HG03558 (cell line): ENCODE results near the gene VLDLR.

ENCODE experiments used
- ATAC-seq: cut with Tn5 transposase; IDR thresholded peaks from one replicate; pipeline ENCODE4 v1.9.1; 2021; ENCODE audit warnings: moderate number of reproducible peaks; ENCODE audit not compliant: unreplicated experiment; ENCODE audit errors: extremely low read depth

Gene VLDLR

DNA sequence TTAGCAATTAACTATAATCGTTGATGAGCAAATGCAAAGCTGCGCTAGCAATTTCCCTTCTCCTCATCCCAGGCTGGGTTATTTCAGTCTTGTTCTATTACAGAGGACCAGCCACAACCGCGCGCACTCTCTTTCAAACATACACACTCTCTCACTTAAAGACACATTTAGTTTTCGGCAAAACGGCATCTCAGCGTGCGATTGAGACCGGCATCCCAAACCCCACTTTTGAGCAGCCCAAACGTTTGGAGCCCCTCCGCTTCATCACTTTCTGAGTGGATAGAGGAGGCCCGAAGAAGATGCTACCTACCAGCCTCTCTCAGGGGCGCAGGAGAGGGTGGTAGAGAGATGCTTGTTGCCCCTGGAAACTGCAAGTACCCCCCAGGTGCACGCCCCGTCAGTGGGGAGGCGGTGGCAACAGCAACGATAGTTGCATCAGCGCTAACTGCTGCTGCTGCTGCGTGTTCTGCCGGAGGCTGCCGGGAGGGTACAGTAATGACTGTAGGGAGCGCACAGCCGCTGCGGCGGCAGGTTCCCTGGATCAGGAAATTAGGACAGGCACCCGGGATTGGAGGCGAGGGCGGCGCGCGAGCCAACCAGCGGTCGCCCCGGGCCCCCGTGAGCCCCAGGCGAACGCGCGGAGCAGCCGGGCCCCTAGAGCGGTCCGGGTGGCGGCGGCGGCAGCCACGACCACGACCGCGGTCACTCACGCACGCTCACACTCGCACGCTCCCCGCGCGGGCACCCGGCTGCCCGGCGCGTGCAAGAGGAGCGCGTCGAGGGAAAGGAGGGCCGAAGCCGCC is 467 bp upstream of the VLDLR start:
- ATAC-seq = no peak

DNA sequence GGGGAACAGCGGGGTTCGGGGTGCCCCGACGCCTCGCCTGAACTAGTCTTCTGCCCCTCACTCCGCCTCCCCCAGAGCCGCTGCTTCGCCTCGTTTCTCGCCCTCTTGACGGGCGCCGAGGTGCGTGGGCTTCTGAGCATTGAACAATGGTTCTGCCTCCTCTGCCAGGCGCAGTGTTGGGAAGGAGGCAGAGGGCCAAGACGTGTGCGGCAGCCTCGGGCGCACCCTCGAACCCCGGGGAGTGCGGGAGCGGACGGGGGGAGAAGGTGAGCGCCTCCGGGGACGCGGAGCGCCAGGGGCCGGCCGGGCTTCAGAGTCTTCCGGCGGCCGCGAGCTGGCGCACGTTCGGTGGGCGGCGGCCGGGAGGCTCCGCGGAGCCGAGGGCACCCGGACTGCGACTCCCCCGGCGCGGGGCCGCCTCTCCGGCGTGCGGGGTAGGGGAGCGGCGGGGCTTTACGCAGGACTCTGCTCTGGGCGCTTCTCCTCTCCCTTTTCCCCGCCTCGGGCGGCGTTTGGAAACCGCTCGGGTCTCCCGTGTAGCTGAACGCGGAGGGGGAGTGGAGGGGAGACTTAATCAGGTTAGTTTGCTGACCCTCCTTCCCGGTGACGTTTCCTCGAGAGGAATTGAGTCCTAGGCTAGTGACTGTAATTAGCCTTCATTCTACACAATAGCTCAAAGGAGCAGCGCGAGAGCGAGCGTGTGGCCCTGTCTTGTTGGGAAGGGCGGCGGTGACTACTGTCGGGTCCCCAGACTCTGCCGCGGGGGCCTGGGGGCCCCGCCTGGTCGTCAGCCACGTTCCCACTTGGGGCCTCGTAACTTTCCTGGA is 1.1 kb downstream of the VLDLR start:
- no peak for ATAC-seq

DNA sequence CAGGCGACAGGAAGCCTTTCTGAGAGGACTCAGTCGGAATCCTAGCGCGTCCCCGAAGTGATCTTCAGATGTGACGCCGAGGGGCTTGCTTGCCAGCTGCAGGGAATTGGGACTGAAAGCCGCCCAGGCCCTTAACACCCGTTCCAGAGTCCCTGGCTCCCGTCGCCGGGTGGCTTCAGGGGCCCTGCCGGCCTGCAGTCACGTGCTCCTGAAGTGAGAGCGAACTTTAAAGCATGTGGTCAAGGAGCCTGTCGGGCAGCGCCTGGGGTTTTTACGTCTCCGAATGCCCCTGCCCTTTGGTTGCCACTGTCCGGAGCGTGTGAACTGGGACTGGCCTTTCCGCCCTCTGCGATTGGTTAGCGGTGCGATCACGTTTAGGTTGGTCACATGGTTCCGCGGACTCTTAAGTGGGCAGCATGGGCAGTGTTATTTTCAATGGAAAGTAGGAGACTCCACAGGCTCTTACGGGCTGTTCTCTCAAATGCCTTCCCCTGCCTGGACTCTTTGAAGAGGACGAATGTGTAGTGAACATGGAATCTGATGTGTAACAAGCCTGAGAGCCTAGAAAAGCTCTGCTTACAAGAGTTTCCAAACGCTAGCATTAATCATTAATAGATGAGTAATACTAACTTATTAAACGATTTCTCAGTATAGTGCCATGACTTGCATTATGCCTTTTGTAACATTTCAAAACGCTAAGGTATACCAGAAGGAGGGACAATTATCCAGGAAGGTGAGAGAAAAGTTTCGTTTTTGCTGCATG is 1.9 kb downstream of the VLDLR start:
- no peak for ATAC-seq

DNA sequence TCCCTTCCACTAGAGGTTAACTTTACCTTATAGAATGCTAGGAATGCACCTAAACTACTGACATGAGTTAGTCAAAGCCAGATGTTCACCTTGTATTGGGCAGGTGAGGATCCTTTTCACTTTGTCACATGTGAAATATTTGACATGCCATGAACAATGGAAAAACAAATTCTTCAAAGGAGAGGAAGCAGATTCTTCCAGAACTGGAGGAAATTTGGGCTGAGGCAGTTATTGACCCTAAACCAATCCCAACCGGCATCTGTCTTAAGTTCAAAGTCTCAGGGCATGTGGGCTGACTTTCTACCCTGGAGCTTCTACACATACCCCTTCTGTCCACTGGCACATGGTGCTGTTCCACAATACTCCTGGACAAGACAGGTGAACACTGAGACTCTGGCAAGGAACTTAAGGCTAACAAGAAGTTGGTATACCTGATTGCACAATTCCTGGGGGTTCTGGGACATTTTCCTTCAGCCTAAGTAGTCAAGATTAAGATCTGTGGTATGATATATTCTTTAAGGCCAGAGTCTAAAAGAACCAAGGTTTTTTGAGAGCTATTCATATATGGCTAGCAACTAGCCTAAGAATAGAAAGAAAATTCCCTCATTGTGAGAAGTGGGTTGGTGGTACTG is 2.6 kb downstream of the VLDLR start:
- no peak for ATAC-seq

DNA sequence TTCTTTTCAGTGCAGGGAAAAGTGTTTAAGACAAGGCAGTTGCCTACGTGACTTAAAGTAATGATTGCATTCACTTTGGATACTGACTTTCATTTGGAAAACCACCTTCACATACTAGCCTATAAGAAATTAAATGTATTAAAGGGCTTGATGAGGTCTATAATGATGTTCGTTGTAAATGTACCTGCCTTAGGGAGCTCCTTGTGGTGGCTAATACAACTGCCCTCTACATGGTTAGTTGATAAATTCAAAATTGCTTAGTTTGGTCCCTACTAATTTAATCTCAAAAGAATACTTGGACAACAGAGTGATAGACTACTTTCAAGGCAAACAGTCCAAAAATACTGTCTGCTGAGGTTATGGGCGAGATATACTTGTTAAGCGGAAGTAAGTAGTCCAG is 3.8 kb downstream of the VLDLR start:
- no peak for ATAC-seq

DNA sequence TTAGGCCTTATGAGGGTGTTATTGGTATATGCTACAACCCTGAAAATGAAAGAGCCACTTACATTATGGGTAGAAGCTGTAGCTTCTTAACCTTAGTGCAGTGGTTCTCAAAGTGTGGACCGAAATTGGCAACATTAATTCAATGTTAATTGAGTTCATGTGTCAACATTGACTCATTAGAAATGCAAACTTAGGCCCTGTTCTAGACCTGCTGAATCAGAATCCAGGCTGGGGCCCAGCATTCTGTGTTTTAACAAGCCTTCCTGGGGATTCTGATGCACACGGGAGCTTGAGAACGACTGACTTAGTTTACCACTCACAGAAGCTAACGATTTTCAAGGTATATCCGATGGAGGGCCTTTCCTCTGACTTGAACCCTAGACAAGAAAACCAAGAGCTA is 7.3 kb downstream of the VLDLR start:
- no peak for ATAC-seq

DNA sequence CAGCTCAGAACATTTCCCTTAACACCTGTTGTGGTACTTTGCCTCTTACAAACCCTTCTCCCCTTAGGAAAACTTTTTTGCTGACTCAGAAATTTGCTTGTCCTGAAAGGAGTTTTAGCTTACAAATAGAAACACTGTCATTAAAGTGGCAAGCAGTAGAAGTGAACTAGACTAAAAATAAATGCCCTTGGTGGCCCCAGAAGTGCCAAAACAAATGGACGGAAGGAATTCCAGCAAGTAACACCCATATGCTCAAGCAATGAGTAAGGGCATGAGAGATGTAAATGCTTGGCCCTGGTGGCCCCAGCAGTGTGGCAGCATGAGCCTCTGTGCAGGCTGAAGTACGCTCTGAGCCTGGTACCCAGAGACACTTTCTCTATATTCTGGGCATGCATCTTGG is 8.6 kb downstream of the VLDLR start:
- no peak for ATAC-seq

DNA sequence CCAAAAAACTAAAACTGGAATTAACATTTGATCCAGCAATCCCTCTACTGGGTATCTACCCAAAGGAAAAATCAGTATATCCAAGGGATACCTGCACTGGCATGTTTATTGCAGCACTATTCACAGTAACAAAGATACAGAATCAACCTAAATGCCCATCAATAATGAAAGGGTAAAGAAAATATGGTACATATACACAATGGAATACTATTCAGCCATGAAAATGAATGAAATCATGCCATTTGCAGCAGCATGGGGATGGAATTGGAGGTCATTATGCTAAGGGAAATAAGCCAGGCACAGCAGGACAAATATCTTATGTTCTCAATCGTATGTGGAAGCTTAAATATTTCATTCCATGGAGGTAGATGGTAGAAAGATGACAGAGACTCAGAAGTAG is 9.7 kb downstream of the VLDLR start:
- no peak for ATAC-seq

DNA sequence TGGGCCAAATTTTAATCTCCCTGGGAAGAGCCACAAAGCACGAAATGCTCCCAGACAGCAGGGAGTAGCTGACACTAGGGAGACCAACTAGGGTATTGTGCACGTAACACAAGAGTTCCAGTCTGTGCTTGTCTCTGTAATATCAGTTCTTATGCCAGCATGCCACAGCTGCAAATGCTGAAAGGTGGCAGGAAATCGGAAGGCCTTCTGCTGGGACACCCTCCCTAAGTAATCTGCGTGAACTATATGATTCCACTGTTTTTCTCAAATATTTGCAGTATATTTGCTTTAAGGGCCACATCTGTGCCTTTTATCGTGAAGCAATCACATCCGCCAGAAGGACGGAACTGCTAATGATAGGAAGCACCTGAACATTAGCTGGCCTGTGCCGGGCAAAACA is 12.6 kb downstream of the VLDLR start:
- ATAC-seq = no peak

DNA sequence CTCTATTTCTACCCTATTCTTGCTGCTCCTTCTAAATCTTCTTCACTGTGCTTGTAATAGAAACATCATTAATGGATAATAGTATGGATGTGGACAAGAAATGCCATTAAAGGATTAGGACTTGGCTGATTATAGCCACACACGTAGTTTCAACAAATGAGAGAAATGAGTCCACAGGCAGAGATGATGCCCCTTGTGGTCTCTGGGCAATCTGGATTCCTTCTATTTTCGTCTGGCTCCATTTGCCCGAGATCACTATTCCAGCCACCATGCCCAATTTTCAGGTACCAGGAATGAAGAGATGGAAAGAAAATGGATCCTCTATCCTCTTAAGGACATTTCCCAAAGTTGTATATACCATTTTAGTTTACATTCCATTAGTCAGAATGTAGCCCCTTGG is 13.2 kb downstream of the VLDLR start:
- ATAC-seq = no peak

DNA sequence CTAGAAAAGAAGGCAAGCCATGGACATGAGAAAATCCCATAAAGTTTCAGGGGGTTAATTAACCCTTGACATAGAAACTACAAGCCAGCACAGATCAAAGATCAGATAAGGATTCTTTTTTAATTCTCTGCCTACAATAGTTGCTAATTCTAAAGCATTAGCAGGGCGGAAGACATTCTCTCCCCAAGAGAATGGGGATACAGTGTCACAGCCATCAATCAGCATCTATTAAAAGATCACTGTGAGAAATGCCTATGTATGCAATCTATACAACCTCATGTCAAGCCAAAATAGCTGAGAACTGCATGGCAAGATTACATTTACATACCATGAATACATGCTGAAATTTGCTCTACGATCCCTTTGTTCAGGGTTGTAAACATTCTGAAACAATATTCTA is 14.3 kb downstream of the VLDLR start:
- ATAC-seq = no peak

DNA sequence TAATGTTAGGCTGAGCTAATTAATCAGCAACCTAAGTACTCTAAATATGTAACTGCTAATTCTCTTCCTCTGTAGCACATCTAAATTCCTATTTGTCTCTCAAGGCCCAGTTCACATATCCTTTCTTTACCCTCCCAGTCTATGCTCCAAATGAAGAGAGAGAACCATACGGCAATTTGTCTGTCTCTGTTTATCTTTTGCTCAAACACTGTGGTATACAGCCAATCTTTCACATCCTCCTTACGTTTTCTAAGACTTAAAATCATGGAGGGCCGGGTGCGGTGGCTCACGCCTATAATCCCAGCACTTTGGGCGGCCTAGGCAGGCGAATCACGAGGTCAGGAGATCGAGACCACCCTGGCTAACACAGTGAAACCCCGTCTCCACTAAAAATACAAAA is 15.8 kb downstream of the VLDLR start:
- no peak for ATAC-seq

DNA sequence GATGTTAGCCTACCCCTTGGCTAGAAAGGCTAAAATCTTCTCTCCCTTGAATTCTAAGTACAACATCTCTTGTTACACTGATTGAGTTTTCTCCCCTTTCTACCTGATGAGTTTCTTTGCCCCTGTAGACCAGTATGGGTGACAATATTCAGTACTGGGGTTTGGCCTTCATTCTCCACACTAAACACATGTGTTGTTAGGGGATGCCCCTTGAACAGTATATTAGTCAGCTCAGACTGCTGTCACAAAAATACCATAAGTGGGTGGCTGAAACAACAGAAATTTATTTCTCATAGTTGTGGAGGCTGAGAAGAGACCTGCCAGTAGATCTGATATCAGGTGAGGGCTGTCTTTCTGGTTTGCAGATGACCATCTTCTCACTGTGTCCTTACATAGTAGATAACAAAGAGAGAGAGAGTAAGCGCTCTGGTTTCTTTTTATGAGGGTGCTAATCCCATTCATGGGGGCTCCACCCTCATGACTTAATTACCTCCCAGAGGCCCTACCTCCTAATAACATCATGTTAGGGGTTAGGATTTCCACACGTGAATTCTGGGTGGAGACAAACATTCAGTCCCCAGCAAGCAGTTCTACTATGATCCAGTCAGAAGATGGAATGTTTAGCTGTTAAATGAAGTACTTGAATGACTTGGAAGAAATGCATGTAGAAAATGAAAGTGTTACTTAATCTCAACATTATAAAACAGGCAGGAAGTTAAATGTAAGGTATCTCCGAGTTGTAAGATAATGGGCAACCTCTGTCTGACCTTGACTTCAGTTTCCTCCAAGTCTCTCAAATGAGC is 17.5 kb downstream of the VLDLR start:
- ATAC-seq = peak; percentile 88

DNA sequence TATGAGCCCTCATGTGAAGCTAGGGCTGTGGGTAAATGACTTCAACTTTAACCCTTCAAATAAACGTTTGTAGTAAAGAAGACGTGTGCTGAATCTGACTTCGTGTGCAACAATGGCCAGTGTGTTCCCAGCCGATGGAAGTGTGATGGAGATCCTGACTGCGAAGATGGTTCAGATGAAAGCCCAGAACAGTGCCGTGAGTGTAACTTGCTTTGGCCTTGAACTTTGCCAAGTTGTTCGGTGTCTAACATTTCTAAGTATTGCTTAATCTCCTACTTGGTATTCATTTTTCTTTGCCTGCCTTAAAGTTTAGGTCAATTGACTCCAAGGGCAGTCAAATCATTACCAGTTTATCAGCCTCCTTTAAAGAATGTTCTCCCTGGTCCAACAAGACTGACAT is 18.2 kb downstream of the VLDLR start:
- no peak for ATAC-seq

DNA sequence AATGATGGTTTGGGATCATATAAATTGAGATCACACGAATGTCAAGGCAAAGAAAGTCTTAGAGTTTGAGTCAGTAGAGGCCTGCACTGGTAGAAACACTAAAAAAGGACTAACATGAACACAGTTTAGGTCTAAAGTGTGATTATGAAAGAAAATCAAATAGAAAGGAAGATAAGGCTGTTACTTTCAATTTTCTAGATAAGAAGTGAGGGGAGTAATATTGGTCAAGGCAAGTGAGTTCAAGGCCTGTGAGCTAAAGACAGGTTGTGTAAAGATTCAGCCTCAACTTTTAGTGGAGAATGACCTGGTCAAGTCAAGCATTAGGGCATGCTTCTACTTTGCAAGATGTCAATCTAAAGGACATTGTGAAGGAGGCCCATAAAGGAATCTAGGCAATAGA is 19.0 kb downstream of the VLDLR start:
- ATAC-seq = no peak

DNA sequence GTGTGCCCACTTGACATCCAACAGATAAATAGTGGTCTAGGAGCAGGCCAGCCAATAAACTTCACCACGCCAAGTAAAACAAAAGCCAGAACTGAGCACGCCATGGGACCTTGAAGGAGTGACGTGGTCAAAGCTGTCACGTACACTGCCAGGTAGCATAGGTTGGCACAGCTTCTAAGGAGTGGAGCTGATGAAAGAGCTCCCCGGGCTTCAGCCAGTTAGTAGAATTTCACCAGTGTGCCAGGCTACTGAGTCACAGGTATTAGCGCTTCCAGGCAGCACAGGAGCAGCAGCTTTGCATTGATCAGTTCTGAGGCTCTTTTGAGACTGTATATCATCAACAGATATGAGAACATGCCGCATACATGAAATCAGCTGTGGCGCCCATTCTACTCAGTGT is 19.4 kb downstream of the VLDLR start:
- ATAC-seq = no peak

DNA sequence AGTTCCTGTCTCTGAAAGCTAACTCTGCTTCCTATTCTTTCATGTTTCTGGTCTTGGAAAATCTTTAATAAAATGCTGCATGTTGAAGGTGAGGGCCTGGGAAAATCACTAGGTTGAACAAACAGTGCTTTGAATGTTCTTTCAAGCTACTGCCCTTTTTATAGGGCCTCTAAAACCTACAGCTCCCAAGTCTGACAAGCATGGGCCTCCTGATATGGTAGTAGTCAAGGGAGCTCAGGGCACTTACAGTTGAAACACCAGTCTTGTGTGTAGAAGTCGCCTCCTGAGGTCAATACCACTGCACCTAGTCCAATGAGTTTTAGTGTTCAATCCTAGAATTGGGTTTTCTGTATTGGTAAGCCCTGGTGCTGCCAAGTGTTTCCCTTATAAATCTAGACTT is 20.5 kb downstream of the VLDLR start:
- no peak for ATAC-seq

DNA sequence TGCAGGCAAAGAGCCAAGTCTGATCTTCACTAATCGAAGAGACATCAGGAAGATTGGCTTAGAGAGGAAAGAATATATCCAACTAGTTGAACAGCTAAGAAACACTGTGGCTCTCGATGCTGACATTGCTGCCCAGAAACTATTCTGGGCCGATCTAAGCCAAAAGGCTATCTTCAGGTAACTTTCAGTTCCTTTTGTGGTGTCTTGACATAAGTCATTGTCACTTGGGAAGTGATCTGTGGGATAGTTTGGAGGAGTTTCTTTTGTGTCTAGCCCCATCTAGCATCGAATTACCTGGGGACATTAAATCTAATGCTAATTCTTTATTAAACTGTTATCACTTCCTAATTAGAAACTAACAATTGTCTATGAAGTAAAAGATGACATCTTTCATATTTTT is 24.0 kb downstream of the VLDLR start:
- peak; percentile 70 for ATAC-seq

DNA sequence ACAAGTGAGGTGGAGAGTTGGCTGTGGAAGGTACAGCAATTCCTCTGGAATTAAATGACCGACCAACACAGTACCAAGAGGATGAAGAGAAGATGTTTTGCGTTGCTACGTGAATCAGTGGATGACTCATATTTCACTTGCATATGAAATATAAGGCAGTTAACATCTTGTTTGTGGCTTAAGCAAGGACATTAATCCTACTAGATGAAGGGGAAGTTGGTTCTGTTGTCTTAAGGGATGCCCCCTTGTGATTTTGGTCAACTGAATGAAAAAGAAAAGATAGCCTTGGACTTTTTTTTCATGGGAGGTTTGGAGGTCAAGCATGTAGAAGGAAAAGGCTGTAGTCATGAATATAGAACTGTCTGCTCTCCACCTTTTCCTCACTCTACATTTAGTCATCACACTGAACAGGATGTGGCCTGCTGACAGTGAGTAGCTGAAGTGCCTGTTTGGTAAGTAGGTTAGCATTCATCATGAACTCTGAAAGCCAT is 33.9 kb downstream of the VLDLR start:
- ATAC-seq = peak; percentile 32

DNA sequence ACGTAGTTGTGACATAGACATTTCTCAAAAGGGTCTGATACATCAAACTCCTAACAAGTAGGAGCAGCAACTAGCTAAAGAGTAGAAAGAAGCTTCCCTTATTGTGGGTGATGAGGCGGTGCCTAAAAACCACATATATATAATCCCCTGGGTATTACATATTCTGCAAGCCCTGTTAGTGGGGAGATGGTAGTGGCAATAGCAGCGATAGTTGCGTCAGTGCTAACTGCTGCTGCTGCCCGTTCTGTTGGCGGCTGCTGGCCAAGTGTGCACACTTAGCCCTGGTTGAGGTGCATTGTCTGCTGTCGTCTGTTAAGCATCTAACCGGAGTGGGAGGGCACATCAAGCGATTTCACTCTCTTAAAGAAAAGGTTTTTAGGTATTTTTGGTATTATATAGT is 35.8 kb downstream of the VLDLR start:
- ATAC-seq = no peak
